Measurements from ENCODE around the gene POU6F2. TPM values are rescaled to one million over a fixed set of nuclear protein-coding genes. Genes with fewer than 3 reads are reported as not detected.

POU6F2 gene
- total and polyA plus RNA-seq, 2 donors from 2014 or later: 0.47 TPM; not detected in 1

DNA sequence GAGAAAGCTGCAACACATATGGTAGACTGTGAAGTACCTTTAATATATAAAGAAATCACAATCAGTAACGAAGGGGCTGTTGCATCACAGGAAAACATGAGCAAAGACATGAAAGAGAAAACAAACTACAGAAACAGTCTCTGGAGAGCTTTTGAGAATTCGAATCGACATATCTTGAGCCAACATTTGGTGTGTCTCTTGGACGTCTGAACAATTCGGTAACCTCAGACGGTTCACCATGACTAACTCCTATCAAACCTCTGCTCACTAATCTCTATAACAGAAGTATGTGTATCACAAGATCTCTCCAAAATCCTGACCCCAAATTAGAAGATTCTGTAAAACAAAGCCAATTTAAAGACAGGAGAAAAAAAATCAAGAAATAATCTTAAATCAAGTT lies 326.5 kb downstream of the POU6F2 start:
- H3K4me1 ChIP-seq (ENCODE audit: control insufficient read depth in 2 of 3, insufficient read depth in 2 of 3, low read depth in 1 of 3, low read length in 3 of 3): no peaks in the 10 kb centered on the region
- no peak overlapping the region for H3K27ac ChIP-seq (ENCODE audit: low read depth in 2 of 2, low read length in 2 of 2)
- DNase-seq: no peak
- no peak for FAIRE-seq
- no peak overlapping the region for H3K4me3 ChIP-seq (ENCODE audit: low read length in 3 of 3)
- no peak overlapping the region for H3K9ac ChIP-seq (ENCODE audit: low read length in 3 of 3)
- intact Hi-C loops (cut with DNase I): no loop called here
- H3K27me3 ChIP-seq (ENCODE audit: control insufficient read depth, insufficient read depth, low read length): no peaks in the 10 kb centered on the region
- no peaks in the 10 kb centered on the region for H3K9me3 ChIP-seq (ENCODE audit: control insufficient read depth in 2 of 3, insufficient read depth in 1 of 3, low read length in 3 of 3)
- TF ChIP-seq, protein P1, sequence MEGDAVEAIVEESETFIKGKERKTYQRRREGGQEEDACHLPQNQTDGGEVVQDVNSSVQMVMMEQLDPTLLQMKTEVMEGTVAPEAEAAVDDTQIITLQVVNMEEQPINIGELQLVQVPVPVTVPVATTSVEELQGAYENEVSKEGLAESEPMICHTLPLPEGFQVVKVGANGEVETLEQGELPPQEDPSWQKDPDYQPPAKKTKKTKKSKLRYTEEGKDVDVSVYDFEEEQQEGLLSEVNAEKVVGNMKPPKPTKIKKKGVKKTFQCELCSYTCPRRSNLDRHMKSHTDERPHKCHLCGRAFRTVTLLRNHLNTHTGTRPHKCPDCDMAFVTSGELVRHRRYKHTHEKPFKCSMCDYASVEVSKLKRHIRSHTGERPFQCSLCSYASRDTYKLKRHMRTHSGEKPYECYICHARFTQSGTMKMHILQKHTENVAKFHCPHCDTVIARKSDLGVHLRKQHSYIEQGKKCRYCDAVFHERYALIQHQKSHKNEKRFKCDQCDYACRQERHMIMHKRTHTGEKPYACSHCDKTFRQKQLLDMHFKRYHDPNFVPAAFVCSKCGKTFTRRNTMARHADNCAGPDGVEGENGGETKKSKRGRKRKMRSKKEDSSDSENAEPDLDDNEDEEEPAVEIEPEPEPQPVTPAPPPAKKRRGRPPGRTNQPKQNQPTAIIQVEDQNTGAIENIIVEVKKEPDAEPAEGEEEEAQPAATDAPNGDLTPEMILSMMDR (IDR thresholded peaks at IDR 0.05; ENCODE audit: borderline replicate concordance, extremely low read depth, insufficient read depth): no peak
- no peaks in the 10 kb centered on the region for H3K36me3 ChIP-seq (ENCODE audit: control insufficient read depth in 2 of 3, insufficient read depth in 3 of 3, low read length in 3 of 3)

DNA sequence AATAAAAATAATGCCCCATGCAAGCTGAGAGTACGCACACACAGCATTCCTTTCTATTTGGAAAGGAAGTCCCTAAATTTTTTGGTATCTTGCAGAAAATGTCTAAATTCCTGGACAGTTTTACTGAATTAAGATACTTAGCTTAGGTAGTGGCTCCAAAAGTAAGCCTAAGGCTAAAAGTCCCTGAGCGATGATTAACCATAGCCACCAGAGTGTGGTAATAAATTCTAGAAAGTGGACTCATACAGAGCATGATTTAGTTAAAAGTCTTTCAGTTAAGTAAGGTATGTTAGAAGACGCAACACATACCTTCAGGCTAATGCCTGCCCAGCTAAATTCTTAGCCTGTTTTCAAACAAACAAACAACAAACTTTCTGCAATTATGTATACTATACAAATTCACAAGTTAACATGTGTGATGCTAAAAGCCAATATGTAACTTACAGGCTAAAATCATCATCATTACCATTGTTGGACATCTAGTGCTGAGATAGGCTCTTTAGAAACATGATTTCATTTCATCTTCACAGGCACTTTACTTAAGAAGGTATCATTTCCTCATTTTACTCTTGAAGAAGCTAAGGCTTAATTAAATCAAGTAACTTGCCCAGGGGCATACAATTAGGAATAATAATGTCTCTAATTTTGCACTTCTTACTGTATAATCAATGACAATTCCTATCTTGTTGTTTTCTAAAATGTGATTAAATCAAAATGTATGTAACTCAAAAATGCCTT lies 327.1 kb downstream of the POU6F2 start:
- TF ChIP-seq, protein P1 (IDR thresholded peaks at IDR 0.05; ENCODE audit: borderline replicate concordance, extremely low read depth, insufficient read depth): no peak
- Histone ChIP-seq H3K9ac (ENCODE audit: low read length in 3 of 3) (no peak overlapping the region), H3K27ac (ENCODE audit: low read depth in 2 of 2, low read length in 2 of 2) (no peak overlapping the region), H3K27me3 (ENCODE audit: control insufficient read depth, insufficient read depth, low read length) (no peaks in the 10 kb centered on the region), H3K9me3 (ENCODE audit: control insufficient read depth in 2 of 3, insufficient read depth in 1 of 3, low read length in 3 of 3) (no peaks in the 10 kb centered on the region), H3K36me3 (ENCODE audit: control insufficient read depth in 2 of 3, insufficient read depth in 3 of 3, low read length in 3 of 3) (no peaks in the 10 kb centered on the region), H3K4me1 (ENCODE audit: control insufficient read depth in 2 of 3, insufficient read depth in 2 of 3, low read depth in 1 of 3, low read length in 3 of 3) (no peaks in the 10 kb centered on the region), H3K4me3 (ENCODE audit: low read length in 3 of 3) (no peak overlapping the region)
- intact Hi-C loops (cut with DNase I): no loop called here
- no peak for FAIRE-seq
- peak in 1 of 5 donors; percentile 38 for DNase-seq

DNA sequence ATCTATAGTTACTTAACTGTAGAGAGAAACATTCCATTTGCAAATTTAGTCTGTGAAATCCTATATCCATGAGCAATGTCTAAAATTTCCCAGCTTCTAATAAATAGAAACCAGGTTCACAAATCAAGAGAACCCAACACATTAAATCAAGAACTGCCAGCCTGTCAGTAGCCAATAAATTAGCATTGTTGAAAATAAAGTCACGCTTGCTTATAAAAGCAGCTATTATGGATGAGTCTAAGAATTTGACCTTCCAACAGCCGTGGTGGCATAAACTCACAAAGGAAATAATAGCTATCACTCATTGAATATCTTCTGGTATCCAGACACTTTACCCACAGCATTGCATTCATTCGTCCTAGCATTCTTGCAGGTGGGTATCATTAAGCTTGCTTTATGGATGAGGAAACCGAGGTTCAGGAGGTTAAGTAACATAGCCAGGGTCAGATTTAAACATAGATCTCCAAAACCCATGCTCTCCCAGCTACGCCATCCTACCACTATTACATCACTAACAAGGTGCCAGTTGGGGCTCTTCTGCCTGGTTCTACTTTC lies 328.4 kb downstream of the POU6F2 start:
- no peak for FAIRE-seq

More for the DNA sequence above, 328.4 kb downstream of the POU6F2 start:
- TF ChIP-seq, protein P1 (IDR thresholded peaks at IDR 0.05; ENCODE audit: borderline replicate concordance, extremely low read depth, insufficient read depth): no peak
- Histone ChIP-seq H3K4me1 (ENCODE audit: control insufficient read depth in 2 of 3, insufficient read depth in 2 of 3, low read depth in 1 of 3, low read length in 3 of 3) (no peaks in the 10 kb centered on the region), H3K9ac (ENCODE audit: low read length in 3 of 3) (no peak overlapping the region), H3K27ac (ENCODE audit: low read depth in 2 of 2, low read length in 2 of 2) (no peak overlapping the region), H3K27me3 (ENCODE audit: control insufficient read depth, insufficient read depth, low read length) (no peaks in the 10 kb centered on the region), H3K36me3 (ENCODE audit: control insufficient read depth in 2 of 3, insufficient read depth in 3 of 3, low read length in 3 of 3) (no peaks in the 10 kb centered on the region), H3K4me3 (ENCODE audit: low read length in 3 of 3) (no peak overlapping the region), H3K9me3 (ENCODE audit: control insufficient read depth in 2 of 3, insufficient read depth in 1 of 3, low read length in 3 of 3) (no peaks in the 10 kb centered on the region)
- peak in 1 of 5 donors; percentile 27 for DNase-seq
- intact Hi-C loops (cut with DNase I): no loop called here

Data from kidney (tissue), 14 donors.